ENCODE results near the gene S100A11. TPM values are rescaled to one million over a fixed set of nuclear protein-coding genes. Genes with fewer than 3 reads are reported as not detected.

The S100A11 gene
- total RNA-seq, 1 donor from 2014 or later, result 22.9 TPM

- DNase-seq (ENCODE audit: low read depth, low spot score), result no peak
These were observed 3.1 kb upstream of the S100A11 start for GRCh38 chr1:152039886-152040285.

DNA sequence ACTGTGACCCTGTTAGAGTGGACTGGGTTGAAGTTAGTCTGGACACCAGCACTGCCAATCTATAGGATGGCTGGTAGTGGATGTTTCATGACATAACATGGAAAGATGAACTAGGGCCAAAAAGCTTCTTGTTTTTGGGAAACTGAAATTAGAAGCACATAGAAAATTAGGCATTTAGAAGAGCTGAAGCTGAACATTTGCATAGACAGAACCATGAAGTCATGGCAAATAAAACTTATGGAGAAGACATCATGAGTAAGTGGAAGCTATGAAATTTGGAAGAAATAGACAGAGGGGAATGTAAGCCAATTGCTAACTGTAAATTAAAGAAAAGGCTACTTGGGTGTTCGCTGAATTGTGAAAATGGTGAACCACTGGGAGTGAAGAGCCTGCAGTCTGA lies 2.7 kb upstream of the S100A11 start:
- DNase-seq (ENCODE audit: low read depth, low spot score), result no peak

DNA sequence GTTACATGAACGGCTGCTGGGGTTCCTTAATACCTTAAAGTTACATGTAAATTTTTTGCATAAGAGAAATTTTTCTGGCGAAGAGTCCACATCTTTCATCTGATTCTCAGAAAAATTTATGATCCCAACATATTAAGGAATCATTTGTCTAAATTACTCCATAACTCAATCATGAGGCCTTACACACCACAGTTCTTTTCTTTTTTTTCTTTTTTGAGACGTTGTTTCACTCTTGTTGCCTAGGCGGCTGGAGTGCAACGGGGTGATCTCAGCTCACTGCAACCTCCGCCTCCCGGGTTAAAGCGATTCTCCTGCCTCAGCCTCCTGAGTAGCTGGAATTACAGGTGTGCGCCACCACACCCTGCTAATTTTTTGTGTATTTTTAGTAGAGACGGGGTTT lies 2.1 kb upstream of the S100A11 start:
- no peak for DNase-seq (ENCODE audit: low read depth, low spot score)

DNA sequence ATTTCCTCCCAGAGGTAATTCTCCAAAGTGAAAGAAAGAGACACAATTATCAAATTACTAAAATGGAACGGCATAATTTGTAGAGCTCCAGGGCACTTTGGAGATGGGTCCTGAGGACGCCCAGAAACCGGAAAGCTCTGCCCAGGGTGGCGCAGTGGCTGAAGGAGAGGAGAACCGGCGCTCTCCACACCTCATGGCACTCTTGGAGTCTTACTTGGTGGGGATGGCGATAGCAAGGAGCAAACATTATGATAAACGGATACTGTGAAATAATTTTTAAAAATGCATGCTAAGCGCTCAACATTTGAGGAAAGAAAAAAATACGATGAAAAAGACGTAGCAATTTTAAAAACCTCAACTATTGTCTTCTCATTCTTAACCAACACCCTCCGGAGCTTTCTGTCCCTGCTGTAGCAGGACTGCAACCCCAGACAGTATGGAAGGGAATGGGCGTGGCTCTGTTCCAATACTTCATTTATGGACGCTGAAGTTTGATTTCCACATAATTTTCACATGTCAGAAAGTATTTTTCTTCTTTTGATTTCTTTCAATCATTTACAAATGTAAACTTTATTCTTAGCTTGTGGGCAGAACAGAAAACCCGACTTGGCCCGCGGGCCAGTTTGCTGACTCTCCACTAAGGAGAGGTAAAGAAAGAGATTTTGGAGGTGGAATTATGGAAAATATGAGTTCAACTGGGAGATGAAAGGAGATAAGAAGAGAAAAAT lies 1.1 kb downstream of the S100A11 start:
- no peak for DNase-seq (ENCODE audit: low read depth, low spot score)

DNA sequence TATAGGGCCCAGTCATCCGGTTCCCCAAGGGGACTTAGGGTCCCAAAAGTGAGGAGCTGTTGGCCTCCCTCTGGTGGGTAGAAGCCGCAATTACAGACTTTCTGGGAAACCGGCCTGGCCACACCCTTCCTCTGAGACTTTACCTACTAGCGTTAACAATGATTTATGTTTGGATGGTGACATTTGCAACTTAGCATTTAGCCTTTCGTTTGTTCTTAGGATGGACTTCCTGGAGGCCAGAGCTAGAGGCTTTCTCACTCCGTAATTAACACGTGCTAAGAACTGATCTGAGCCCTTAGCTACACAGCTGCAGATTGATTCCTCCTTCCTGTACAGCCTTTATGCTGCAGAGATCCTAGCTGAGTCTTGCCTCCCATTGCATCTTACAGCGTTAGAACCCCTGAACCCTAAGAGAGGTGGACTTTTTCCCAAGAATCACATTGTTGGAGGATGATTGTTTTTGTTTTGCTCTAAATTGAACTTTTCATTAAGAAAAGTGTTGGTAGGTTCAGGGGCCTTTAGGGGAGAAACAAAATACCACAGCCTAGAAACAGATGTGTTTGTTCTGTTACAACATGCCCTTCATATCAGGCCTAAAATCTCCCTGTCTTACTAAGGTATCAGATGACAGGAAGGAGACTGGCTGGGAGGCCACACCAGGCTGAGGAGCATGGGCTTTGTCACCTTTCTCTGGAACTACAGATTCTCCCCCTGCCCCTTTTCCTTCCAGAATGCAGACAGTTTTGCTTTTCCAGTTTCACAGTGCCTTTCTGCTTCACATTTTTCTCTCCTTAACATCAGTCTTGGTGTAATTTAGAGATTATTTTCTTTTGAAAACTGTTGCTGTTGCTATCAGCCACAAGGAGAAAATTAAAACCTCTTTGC lies 1.9 kb downstream of the S100A11 start:
- no peak for DNase-seq (ENCODE audit: low read depth, low spot score)

DNA sequence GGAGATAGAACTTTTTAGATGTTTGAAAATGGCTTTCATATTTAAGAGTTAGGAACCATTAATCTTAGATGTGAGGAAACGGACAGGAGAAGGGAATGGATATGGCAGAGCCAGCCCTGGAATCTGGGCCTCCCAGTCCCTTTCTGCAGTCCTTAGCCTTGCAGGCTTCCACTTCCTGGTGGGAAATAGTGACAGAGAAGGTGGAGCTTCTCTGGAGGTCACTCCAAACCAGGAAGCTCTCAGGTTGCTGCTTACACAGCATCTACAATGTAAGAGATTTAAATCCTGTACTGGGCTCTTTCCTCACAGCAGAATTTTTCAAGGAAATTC lies 2.5 kb downstream of the S100A11 start:
- DNase-seq (ENCODE audit: low read depth, low spot score), result no peak

GRCh38 chr1:152029929-152030211 lies 6.9 kb downstream of the S100A11 start:
- no peak for DNase-seq (ENCODE audit: low read depth, low spot score)

DNA sequence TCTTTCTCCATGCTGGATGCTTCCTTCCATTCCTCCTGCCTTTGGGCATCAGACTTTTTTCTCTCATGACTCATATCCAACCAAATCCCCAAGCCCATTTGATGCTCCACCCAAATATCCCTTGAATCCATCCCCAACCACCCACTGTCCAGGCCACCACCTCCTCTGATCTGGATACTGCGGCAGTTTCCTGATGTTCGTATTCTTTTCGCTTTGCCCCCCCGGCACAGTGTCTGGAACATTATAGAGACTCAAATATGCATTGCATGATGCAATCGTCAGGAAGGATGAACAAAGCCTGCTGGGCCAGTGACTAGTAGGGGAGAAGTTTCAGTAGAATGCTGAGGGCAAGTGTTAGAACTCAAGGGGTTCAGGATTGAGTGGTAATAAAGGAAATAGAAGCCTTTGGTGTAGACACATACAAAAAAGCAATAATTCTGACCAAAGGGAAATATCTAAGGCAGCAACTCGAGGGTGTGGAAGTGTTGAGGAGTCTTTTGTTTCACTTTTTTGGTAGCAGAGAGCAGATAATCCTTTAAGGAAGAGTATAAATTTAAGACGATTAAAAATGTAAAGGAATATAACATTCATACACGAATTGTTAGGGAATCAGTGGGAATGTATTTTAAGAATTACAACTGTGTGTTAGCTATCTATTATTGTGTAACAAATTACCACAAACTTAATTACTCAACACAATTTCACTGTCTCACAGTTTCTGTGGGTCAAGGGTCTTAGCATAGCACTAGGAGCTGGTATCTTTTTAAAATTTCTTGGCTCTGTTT lies 7.5 kb downstream of the S100A11 start:
- no peak for DNase-seq (ENCODE audit: low read depth, low spot score)

GRCh38 chr1:152026895-152027294 lies 9.9 kb downstream of the S100A11 start:
- DNase-seq (ENCODE audit: low read depth, low spot score), result no peak

GRCh38 chr1:152024223-152024622 lies 12.6 kb downstream of the S100A11 start:
- DNase-seq (ENCODE audit: low read depth, low spot score), result no peak

GRCh38 chr1:152023221-152023620 lies 13.6 kb downstream of the S100A11 start:
- no peak for DNase-seq (ENCODE audit: low read depth, low spot score)

- no peak for DNase-seq (ENCODE audit: low read depth, low spot score)
These were observed 14.3 kb downstream of the S100A11 start for GRCh38 chr1:152022474-152022873.

DNA sequence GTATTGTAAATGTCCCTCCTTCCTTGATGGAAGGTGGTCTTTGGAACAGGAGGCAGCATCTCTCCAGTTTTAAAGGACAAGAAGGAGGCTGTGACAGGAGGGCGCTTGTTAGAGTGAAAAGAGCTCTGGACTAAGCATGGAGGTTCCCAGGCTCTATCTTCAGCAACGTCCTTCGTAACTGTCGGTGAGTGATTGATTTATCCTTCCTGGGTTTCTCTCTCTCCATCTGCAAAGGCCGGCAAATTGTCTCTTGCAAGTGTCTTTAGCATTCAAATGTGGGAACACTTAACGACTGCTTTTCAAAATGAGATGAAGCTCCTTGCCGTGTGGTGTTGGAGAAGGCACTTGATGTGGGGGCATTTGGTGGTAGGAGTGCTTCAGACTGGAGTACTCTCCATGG lies 15.2 kb downstream of the S100A11 start:
- DNase-seq (ENCODE audit: low read depth, low spot score), result no peak

DNA sequence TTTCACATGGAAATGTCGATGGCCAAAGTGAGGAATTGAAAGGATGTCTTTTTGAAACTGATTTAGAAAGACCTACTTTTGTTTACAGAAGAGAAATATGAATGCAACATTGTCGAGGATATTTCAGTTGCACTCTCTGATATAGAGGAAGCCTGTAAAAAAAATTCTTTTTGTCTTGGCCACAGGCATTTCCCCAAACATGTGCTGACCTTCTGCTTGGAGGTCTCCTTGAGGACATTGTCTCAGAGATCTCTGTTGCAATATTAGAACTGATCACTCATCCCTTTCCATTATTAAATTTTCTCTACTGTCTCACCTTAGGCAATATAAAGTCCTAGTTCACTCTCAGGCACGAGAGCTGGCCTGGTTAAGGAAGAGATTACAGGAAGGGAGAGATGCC lies 16.0 kb downstream of the S100A11 start:
- DNase-seq (ENCODE audit: low read depth, low spot score), result no peak

DNA sequence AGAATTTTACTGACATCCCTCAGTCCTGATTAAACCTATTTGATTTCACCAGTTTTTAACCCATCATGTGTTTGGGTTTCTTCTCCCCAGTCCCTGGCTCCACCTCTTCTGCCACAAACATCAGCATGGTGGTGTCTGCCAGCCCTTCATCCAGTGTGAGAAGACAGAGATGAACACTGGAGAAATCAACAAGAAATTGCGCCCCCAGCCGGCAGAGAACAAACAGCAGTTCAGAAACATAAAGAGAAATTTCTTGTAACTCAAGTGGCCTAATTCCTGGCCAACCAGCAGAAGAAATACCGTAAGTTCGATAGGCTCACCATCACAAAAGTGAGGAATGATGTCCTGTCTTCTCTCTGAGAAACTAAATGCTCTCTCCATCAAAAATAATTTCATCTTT lies 18.3 kb downstream of the S100A11 start:
- no peak for DNase-seq (ENCODE audit: low read depth, low spot score)

DNA sequence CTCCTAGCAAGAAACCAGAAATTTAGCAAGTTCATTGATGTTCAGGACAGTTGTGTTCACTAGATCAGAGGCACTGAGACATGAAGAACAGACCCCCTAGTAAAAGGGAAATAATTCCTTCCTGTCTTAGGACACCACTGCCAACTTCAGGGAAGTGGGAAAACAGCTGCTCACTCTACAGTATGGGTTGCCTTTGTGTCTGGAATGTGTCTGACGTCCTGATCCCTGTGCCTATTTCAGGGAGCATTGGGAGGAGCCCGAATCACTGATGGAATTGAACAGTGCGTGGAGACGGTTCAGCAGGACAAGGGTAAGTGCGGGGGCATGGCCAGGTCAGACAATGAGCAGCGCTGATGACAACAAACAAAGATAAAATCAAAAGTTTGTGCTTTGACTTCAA lies 21.0 kb downstream of the S100A11 start:
- no peak for DNase-seq (ENCODE audit: low read depth, low spot score)

- DNase-seq (ENCODE audit: low read depth, low spot score), result no peak
These were observed 21.9 kb downstream of the S100A11 start for GRCh38 chr1:152014943-152015342.

DNA sequence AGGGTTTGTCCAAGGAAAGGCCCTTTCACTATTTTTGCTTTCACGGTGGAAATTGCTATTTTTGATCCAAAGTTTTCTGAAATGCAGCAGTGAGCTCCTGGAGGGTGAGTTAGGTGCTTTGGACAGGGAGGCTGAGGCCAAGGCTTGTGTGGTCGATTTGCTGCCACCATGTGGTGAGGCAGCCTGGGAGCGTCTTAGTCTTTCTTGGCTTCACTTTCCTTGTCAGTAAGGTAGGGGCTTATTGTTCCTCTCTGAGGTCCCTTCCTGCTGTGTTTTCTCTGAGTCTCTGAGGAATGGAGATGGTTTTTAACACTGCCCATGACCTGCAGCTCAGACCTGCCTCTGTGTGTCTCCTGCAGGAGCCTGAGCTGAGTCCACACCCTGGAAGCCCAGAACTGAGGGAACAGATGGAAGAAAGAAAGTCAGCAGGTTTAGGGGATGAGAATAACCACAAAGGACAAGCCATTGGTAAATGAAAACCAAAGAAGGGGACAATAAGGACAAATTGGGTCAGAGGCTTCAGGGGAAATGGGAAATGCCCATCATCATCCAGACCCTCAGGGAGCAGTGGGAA lies 23.1 kb downstream of the S100A11 start:
- DNase-seq (ENCODE audit: low read depth, low spot score), result no peak

DNA sequence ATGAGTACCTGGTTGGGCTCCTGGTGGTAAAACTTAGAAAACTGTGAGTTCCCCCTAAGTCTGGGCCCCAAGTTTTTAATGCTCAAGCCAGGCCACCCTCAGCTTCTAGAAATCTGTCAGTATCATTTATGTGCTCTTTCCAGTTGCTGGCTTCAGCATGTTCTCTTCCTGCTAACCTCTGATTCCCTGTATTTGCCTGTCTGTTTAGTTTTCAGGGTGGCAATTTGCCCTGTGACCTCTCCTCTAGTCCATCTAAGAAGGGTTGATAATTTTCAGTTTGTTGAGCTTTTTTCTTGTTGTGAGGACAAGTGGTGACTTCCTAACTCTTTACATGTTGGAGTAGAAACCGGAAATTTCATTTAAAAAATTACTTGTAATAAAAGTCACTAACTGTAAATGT lies 27.1 kb downstream of the S100A11 start:
- DNase-seq (ENCODE audit: low read depth, low spot score), result no peak

- no peak for DNase-seq (ENCODE audit: low read depth, low spot score)
These were observed 29.8 kb downstream of the S100A11 start for GRCh38 chr1:152007047-152007446.

DNA sequence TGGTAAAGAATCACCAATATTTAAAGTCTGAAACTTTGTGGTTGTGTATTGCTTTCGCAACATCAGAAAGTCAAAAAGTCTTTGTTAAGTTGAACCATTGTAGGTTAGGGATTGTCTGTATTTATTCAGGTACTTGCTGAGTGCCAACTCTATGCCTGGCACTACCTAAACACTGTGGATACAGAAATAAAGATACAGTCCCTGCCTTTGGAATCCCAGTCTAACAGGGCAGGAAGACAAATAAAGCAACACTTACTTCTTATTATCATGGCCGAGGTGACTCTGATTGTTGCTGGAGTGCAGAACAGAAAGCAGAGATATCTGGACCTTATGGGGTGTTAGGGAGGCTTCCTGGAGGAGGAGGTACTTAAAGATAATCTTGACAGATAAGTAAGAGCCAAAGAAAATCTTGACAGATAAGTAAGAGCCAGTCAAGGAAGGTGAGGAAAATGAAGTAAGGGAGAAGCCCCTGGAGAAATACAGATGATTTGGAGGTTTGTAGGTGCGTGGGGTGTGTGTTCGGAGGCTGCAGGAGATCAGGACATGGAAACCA lies 31.4 kb downstream of the S100A11 start:
- DNase-seq (ENCODE audit: low read depth, low spot score), result no peak
